Upper lobe of left lung (tissue), 6 donors: ENCODE measurements around the gene ASF1A. TPM values are rescaled to one million over a fixed set of nuclear protein-coding genes. Genes with fewer than 3 reads are reported as not detected.
A peak's percentile ranks its signal among the peaks of the same experiment; 100 is the strongest.

Source experiments
- ATAC-seq, 2 donors: fragments of 200-7000 bp; cut with Tn5 transposase; one replicate each; pipeline ENCODE4 v1.9.1; 2022; ENCODE audit warnings: mild to moderate bottlenecking in 2 of 2, moderate library complexity in 2 of 2; ENCODE audit not compliant: low FRiP score in 2 of 2
- DNase-seq, 2 donors: peaks; one replicate each; pipeline ENCODE4 v3.0.0-alpha.2; 2019 to 2020
- H3K27ac ChIP-seq, 4 donors: fragments of 200-600 bp; sonication (generic); one replicate each; pipeline ENCODE4 v1.5.1; 2016 to 2019
- H3K27me3 ChIP-seq, 4 donors: fragments of 200-600 bp; sonication (generic); one replicate each; pipeline ENCODE4 v1.5.1; 2017 to 2019
- H3K36me3 ChIP-seq, 4 donors: fragments of 200-600 bp; sonication (generic); one replicate each; pipeline ENCODE4 v1.5.1; 2016 to 2019
- H3K4me1 ChIP-seq, 4 donors: fragments of 200-600 bp; sonication (generic); one replicate each; pipeline ENCODE4 v1.5.1; 2018 to 2019
- H3K4me3 ChIP-seq, 4 donors: fragments of 200-600 bp; sonication (generic); one replicate each; pipeline ENCODE4 v1.5.1; 2017 to 2019; ENCODE audit warnings: mild to moderate bottlenecking in 2 of 4, moderate library complexity in 1 of 4
- H3K9me3 ChIP-seq, 4 donors: fragments of 200-600 bp; sonication (generic); one replicate each; pipeline ENCODE4 v1.5.1; 2018 to 2019
- EP300 ChIP-seq, 4 donors: sonication (generic); formaldehyde crosslinking; IDR thresholded peaks; one replicate each; pipeline ENCODE4 v1.5.1; 2017; ENCODE audit warnings: antibody characterized with exemption in 4 of 4, control low read depth in 2 of 4
- POLR2A ChIP-seq, 4 donors: fragments of 450-650 bp; IDR thresholded peaks; one replicate each; pipeline ENCODE4 v1.5.1; 2016 to 2017; ENCODE audit warnings: antibody characterized with exemption in 4 of 4, mild to moderate bottlenecking in 2 of 4
- POLR2AphosphoS5 ChIP-seq, 2 donors: sonication (generic); formaldehyde crosslinking; IDR thresholded peaks; one replicate each; pipeline ENCODE4 v1.5.1; 2017; ENCODE audit warnings: antibody characterized with exemption in 2 of 2
- WGBS, 2 donors: methylation state at CpG; one replicate each; pipeline ENCODE4 v1.1.5; 2017 to 2018; 5-methylcytosine and 5-hydroxymethylcytosine counted together
- total RNA-seq, 6 donors: library from RNA; depleted of rRNA in 4 of 6; stranded (reverse); fragments of >200 nt in 4 of 6; gene quantifications; one replicate each; pipeline versions ENCODE4 v1.1.0 to v1.2.1, GENCODE V29; 2016 to 2021
- TF ChIP-seq, protein P1 (sequence below), 6 experiments: fragments of 450-650 bp in 4 of 6; fragments of 200-600 bp in 2 of 6; sonication (generic) in 2 of 6; IDR thresholded peaks; one replicate each; pipeline ENCODE4 v1.5.1; 2016 to 2019; ENCODE audit warnings: antibody characterized with exemption in 6 of 6
- donor health status: DM: no; HTN: no; CAD: no; lungs with moderate emphysema.
- donor health status: DM: no; HTN: yes; CAD: no; lungs with severe emphysema.

Gene ASF1A
- total RNA-seq, 6 donors from 2014 or later, result 12.8 to 22.3 (median 19.1) TPM

DNA sequence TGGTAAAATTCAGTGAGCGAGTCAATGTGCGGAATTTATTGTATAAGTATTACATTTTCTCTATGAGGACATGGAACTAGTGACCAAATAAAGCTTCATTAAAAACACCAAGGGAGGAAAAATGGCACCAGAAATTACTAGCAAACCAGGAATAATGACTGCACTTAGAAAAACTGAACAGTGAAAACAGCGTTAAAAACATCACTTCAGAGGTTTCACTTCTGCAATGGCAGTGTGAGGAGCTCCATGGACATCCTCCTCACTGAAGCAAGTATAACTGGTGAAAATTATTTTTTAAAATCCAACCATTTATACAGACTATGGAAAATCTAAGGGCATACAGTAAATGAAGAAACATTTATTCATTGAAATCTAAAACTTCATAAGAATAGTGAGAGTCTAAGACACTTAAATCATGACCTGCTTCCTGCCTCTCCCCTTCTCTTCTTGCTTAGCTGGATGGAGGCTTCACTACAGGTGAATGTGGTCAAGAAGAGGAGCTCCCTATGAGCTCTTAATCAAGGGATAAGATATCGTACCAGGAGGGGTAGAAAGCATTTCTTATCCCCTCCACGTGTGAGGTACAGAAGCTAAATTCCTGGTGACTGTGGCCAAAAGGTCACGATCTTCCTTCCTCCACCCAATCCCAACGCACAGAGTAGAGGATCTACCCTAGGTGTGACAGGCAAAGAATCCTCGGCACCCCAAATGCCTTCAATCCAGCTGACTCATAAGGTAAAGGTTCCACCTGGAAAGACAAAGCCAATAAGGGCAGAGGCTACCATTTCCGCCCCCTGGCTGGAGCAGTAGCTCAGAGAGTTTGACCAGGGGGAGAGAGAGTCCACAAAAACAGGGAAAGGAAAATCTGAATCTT, 12.3 kb upstream of the ASF1A start:
- H3K4me3 ChIP-seq, result no peak overlapping the region
- ATAC-seq, result peak in 1 of 2 donors; percentile 40
- no peaks in the 10 kb centered on the region for H3K9me3 ChIP-seq

DNA sequence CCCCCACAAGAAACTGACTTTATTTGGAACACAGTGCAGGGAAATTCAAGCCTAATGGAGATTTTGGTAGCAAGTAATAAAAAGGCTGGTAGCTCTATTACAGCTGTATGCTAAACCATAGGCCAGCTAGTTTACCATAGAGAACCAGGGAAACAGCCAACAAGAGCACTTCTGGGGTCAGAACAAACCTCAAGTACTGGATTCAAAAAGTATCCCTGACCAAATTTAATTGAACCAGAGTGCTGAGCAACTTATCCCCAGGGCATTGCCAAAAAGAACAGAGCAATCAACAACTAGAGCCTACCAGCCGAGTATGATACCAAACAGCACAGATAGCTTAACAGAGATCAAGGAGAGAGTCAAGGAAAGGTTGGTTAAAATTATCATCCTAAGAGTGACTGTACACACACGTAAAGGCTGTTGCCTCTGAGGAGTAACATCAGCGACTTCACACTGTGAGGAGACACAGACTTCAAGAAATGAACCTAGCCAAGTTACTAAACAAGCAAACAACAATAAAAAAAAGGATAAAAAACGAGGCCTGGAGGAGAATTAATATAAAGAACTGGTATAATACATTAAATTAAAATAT, 11.5 kb upstream of the ASF1A start:
- no peaks in the 10 kb centered on the region for H3K9me3 ChIP-seq
- no peaks in the 10 kb centered on the region for H3K27me3 ChIP-seq
- no peak overlapping the region for H3K4me3 ChIP-seq
- H3K36me3 ChIP-seq, result no peaks in the 10 kb centered on the region
- peak overlapping the region in 2 of 4 donors; percentile 13 to 72 for H3K27ac ChIP-seq
- 92 to 94% methylated on average over 4 of the region's 4 CpGs for WGBS, 2 donors
- DNase-seq (no peak), ATAC-seq (no peak)
- H3K4me1 ChIP-seq, result peaks cover 6 to 26% (median 10%) of the 10 kb centered on the region in 4 donors
- TF ChIP-seq, protein P1, sequence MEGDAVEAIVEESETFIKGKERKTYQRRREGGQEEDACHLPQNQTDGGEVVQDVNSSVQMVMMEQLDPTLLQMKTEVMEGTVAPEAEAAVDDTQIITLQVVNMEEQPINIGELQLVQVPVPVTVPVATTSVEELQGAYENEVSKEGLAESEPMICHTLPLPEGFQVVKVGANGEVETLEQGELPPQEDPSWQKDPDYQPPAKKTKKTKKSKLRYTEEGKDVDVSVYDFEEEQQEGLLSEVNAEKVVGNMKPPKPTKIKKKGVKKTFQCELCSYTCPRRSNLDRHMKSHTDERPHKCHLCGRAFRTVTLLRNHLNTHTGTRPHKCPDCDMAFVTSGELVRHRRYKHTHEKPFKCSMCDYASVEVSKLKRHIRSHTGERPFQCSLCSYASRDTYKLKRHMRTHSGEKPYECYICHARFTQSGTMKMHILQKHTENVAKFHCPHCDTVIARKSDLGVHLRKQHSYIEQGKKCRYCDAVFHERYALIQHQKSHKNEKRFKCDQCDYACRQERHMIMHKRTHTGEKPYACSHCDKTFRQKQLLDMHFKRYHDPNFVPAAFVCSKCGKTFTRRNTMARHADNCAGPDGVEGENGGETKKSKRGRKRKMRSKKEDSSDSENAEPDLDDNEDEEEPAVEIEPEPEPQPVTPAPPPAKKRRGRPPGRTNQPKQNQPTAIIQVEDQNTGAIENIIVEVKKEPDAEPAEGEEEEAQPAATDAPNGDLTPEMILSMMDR (IDR thresholded peaks at IDR 0.05), result no peak
- TF ChIP-seq POLR2A (IDR thresholded peaks at IDR 0.05) (no peak), EP300 (IDR thresholded peaks at IDR 0.05) (no peak), POLR2AphosphoS5 (IDR thresholded peaks at IDR 0.05) (no peak)

More for the DNA sequence above, 12.3 kb upstream of the ASF1A start:
- no peak for DNase-seq
- Histone ChIP-seq H3K4me1 (peaks cover 6 to 26% (median 10%) of the 10 kb centered on the region in 4 donors), H3K36me3 (no peaks in the 10 kb centered on the region), H3K27me3 (no peaks in the 10 kb centered on the region), H3K27ac (peak overlapping the region in 2 of 4 donors; percentile 13 to 72)
- TF ChIP-seq, protein P1 (IDR thresholded peaks at IDR 0.05), result no peak
- TF ChIP-seq EP300 (IDR thresholded peaks at IDR 0.05) (no peak), POLR2A (IDR thresholded peaks at IDR 0.05) (no peak), POLR2AphosphoS5 (IDR thresholded peaks at IDR 0.05) (no peak)
- 73 to 83% methylated on average over 9 of the region's 9 CpGs for WGBS, 2 donors

DNA sequence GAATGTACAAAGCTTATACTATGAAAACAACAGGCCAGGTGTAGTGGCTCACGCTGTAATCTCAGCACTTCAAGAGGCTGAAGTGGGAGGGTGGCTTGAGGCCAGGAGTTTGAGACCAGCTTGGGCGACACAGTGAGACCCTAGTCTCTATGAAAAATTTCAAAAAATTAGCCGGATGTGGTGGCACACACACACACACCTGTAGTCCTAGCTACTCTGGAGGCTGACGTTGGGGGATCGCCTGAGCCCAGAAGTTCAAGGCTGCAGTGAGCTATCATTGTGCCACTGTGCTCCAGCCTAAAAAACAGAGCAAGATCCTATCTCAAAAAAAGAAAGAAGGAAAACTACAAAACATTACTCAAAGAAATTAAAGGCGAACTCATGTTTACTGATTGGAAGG, 7.3 kb upstream of the ASF1A start:
- Histone ChIP-seq H3K9me3 (no peaks in the 10 kb centered on the region), H3K27me3 (no peaks in the 10 kb centered on the region), H3K36me3 (no peaks in the 10 kb centered on the region), H3K4me3 (no peak overlapping the region), H3K27ac (no peak overlapping the region), H3K4me1 (peaks cover 6 to 18% (median 15%) of the 10 kb centered on the region in 4 donors)
- no peak for TF ChIP-seq POLR2A (IDR thresholded peaks at IDR 0.05)
- no peak for DNase-seq
- ATAC-seq, result no peak
- WGBS, 2 donors, result 82 to 84% methylated on average over 6 of the region's 6 CpGs

DNA sequence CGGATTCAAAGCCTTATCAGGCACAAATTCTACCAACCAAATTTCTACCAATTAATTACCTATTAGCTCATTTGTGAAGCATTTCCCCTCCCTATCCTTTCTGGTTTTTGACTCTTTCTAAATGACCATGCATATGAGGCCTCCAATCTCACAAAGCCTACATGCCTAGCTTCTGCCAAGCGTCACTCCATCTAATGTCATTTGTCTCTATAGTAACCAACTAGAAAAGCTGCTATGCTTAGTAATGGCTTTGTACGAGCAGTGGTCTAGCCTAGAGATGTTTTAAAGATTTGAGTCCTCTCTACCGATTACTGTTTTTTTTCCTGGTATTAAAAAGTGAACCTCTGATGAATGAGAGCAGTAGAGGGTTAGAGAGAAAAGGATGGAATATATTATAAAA, 4.8 kb upstream of the ASF1A start:
- 84 to 88% methylated on average over 4 of the region's 4 CpGs for WGBS, 2 donors
- Histone ChIP-seq H3K27ac (no peak overlapping the region), H3K9me3 (no peaks in the 10 kb centered on the region), H3K4me1 (peaks cover 15 to 26% (median 19%) of the 10 kb centered on the region in 4 donors), H3K4me3 (no peak overlapping the region), H3K36me3 (no peaks in the 10 kb centered on the region), H3K27me3 (no peaks in the 10 kb centered on the region)
- no peak for TF ChIP-seq POLR2A (IDR thresholded peaks at IDR 0.05)
- TF ChIP-seq, protein P1 (IDR thresholded peaks at IDR 0.05), result no peak
- no peak for TF ChIP-seq POLR2AphosphoS5 (IDR thresholded peaks at IDR 0.05)
- TF ChIP-seq EP300 (IDR thresholded peaks at IDR 0.05), result no peak
- DNase-seq (no peak), ATAC-seq (no peak)

DNA sequence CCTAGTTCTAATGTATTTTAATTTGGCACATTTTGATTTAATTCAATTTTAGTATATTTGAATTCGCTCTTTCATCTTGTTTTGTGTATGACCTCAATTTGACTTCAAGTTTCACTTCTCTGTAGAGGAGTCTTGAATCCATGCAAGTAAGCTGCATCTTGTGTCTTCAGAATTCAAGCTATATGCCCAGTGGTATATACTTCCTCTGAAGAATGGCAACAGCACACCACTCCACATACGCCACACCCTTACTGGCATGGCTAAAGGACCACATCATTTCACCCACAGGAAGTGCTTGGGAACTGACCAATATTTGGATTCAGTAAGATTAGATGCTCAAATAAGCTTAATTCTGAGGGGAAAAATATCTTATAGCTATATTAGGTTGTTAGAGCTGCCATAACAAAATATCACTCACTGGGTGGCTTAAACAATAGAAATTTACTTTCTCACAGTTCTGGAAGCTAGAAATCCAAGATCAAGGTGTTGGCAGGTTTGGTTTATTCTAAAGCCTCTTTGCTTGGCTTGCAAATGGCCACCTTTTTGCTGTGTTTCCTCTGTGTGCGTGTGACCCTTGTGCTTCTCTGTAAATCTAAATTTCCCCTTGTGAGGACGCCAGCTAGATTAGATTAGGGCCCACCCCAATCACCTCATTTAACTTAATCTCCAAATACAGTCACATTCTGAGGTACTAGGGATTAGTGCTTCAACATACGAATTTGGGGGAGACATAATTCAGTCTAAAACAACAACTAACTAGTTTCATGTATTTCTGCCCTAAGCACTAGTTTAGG, 2.8 kb upstream of the ASF1A start:
- H3K9me3 ChIP-seq, result no peaks in the 10 kb centered on the region
- no peak for ATAC-seq
- no peak overlapping the region for H3K4me3 ChIP-seq
- WGBS, 2 donors, result 63 to 82% methylated on average over 5 of the region's 5 CpGs
- peak overlapping the region in 2 of 4 donors; percentile 85 to 96 for H3K27ac ChIP-seq
- H3K27me3 ChIP-seq, result no peaks in the 10 kb centered on the region
- DNase-seq, result no peak
- H3K4me1 ChIP-seq, result peaks cover 19 to 31% (median 28%) of the 10 kb centered on the region in 4 donors
- no peaks in the 10 kb centered on the region for H3K36me3 ChIP-seq
- TF ChIP-seq, protein P1 (IDR thresholded peaks at IDR 0.05), result no peak
- no peak for TF ChIP-seq POLR2A (IDR thresholded peaks at IDR 0.05)
- no peak for TF ChIP-seq EP300 (IDR thresholded peaks at IDR 0.05)
- TF ChIP-seq POLR2AphosphoS5 (IDR thresholded peaks at IDR 0.05), result no peak
